Mesenchymal stem cell (in vitro differentiated cells and primary cell): ENCODE results near the gene OST4.

Source experiments
- DNase-seq: peaks from one replicate; pipeline ENCODE4 v3.0.0-alpha.2; 2013
- H2AFZ ChIP-seq: one replicate; pipeline ENCODE4 v1.6.1; 2013; ENCODE audit warnings: low read depth, mild to moderate bottlenecking, control low read depth, inconsistent platforms, low read length, moderate library complexity
- H2AK5ac ChIP-seq: 2 replicates; pipeline ENCODE4 v1.6.1; 2013; ENCODE audit warnings: low read length, moderate library complexity, mild to moderate bottlenecking, inconsistent platforms; ENCODE audit not compliant: severe bottlenecking
- H2BK120ac ChIP-seq: one replicate; pipeline ENCODE4 v1.6.1; 2013; ENCODE audit warnings: low read depth, mild to moderate bottlenecking, inconsistent platforms, low read length, moderate library complexity
- H2BK12ac ChIP-seq, 2 experiments: one replicate each; pipeline ENCODE4 v1.6.1; 2013; ENCODE audit warnings: inconsistent platforms in 2 of 2, low read length in 2 of 2, mild to moderate bottlenecking in 2 of 2, moderate library complexity in 2 of 2, control low read depth in 1 of 2
- H2BK15ac ChIP-seq: one replicate; pipeline ENCODE4 v1.6.1; 2013; ENCODE audit warnings: mild to moderate bottlenecking, low read depth, inconsistent platforms; ENCODE audit not compliant: poor library complexity, severe bottlenecking
- H2BK5ac ChIP-seq: 2 replicates; pipeline ENCODE4 v1.6.1; 2013; ENCODE audit warnings: low read depth, mild to moderate bottlenecking, low read length, control low read depth, inconsistent platforms; ENCODE audit not compliant: poor library complexity, severe bottlenecking
- H3K14ac ChIP-seq, 2 experiments: one replicate each; pipeline ENCODE4 v1.6.1; 2013; ENCODE audit warnings: inconsistent platforms in 2 of 2, low read length in 2 of 2, control low read depth in 1 of 2, mild to moderate bottlenecking in 1 of 2, moderate library complexity in 1 of 2
- H3K18ac ChIP-seq, 2 experiments: one replicate each; pipeline ENCODE4 v1.6.1; 2013; ENCODE audit warnings: inconsistent platforms in 2 of 2, low read length in 2 of 2, control low read depth in 1 of 2, low read depth in 1 of 2, mild to moderate bottlenecking in 1 of 2
- H3K23ac ChIP-seq, 2 experiments: one replicate each; pipeline ENCODE4 v1.6.1; 2013; ENCODE audit warnings: inconsistent platforms in 2 of 2, low read length in 2 of 2, mild to moderate bottlenecking in 2 of 2, moderate library complexity in 2 of 2, control low read depth in 1 of 2
- H3K27ac ChIP-seq: 2 replicates; pipeline ENCODE4 v1.5.1; 2013; ENCODE audit warnings: mild to moderate bottlenecking, moderate library complexity, low read length, control low read depth, inconsistent platforms; ENCODE audit not compliant: poor library complexity, severe bottlenecking
- H3K27me3 ChIP-seq, 2 experiments: 2 replicates each; pipeline versions ENCODE4 v1.6.1 to v1.7.0; 2013; ENCODE audit warnings: low read length in 2 of 2, mild to moderate bottlenecking in 2 of 2, moderate library complexity in 2 of 2, control low read depth in 1 of 2, inconsistent platforms in 1 of 2; ENCODE audit not compliant: control insufficient read depth in 1 of 2, insufficient read depth in 1 of 2
- H3K36me3 ChIP-seq, 2 experiments: 2 replicates each; pipeline versions ENCODE4 v1.6.1 to v1.7.0; 2013; ENCODE audit warnings: low read length in 2 of 2, control low read depth in 1 of 2, inconsistent platforms in 1 of 2, low read depth in 1 of 2, mild to moderate bottlenecking in 1 of 2; ENCODE audit not compliant: insufficient read depth in 2 of 2, control insufficient read depth in 1 of 2
- H3K4ac ChIP-seq, 2 experiments: one replicate each; pipeline ENCODE4 v1.6.1; 2013; ENCODE audit warnings: inconsistent platforms in 2 of 2, low read length in 2 of 2, mild to moderate bottlenecking in 2 of 2, moderate library complexity in 2 of 2, control low read depth in 1 of 2, low read depth in 1 of 2
- H3K4me1 ChIP-seq: 2 replicates; pipeline ENCODE4 v1.6.1; 2013; ENCODE audit warnings: low read depth, low read length, control low read depth; ENCODE audit not compliant: control insufficient read depth, insufficient read depth
- H3K4me2 ChIP-seq: 2 replicates; pipeline ENCODE4 v1.6.1; 2013; ENCODE audit warnings: low read length, mild to moderate bottlenecking, inconsistent platforms; ENCODE audit not compliant: poor library complexity, severe bottlenecking
- H3K4me3 ChIP-seq, 2 experiments: 2 replicates each; pipeline versions ENCODE4 v1.5.1 to v1.7.0; 2013; ENCODE audit warnings: low read length in 2 of 2, mild to moderate bottlenecking in 2 of 2, control low read depth in 1 of 2, low read depth in 1 of 2; ENCODE audit not compliant: insufficient read depth in 1 of 2
- H3K79me1 ChIP-seq: replicated peaks from 2 replicates; pipeline ENCODE4 v1.6.1; 2013; ENCODE audit warnings: mild to moderate bottlenecking, control low read depth, low read length, inconsistent platforms; ENCODE audit not compliant: poor library complexity, severe bottlenecking
- H3K9ac ChIP-seq: 2 replicates; pipeline ENCODE4 v1.7.0; 2013; ENCODE audit warnings: mild to moderate bottlenecking, low read length, moderate library complexity
- H3K9me3 ChIP-seq: 2 replicates; pipeline ENCODE4 v1.7.0; 2013; ENCODE audit warnings: mild to moderate bottlenecking, low read length; ENCODE audit not compliant: control insufficient read depth
- H4K8ac ChIP-seq: one replicate; pipeline ENCODE4 v1.6.1; 2013; ENCODE audit warnings: inconsistent platforms, mild to moderate bottlenecking, low read length, moderate library complexity
- H4K91ac ChIP-seq: one replicate; pipeline ENCODE4 v1.6.1; 2013; ENCODE audit warnings: mild to moderate bottlenecking, low read length, inconsistent platforms
- WGBS: methylation state at CpG from one replicate; pipeline ENCODE4 v1.1.7; 2013; ENCODE audit warnings: mixed read lengths; 5-methylcytosine and 5-hydroxymethylcytosine counted together

The OST4 gene

DNA sequence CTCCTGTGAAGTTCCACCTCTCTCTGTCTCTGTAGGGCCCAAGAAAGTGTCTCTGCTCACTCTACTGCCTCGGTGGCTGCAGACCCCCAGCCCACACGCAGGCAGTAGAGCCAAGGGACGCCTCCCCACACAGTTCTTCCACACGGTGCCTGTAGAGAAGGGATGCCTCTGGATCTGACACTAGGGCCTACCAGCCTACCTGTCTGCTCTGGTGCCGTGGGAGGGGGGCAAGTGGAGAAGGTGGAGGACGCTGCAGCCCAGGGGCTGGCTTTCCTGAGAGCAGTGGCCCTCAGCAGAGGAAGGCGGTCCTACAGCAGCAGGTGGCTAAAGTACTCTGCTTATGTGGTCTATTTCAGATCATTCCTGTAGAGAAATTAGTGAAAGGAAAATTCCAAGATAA, 47.7 kb downstream of the OST4 start:
- 94% methylated on average over 7 of the region's 7 CpGs for WGBS
- no peak overlapping the region for H3K4me2 ChIP-seq
- DNase-seq, result no peak
- H2BK120ac ChIP-seq, result no peak overlapping the region
- no peak overlapping the region for H2BK5ac ChIP-seq
- no peak overlapping the region for H2BK15ac ChIP-seq
- H2BK12ac ChIP-seq, result no peak overlapping the region
- H3K27ac ChIP-seq, result no peak overlapping the region
- H3K9ac ChIP-seq, result no peak overlapping the region
- H3K9me3 ChIP-seq, result no peaks in the 10 kb centered on the region
- no peak overlapping the region for H3K14ac ChIP-seq
- H2AK5ac ChIP-seq, result no peak overlapping the region
- H3K4me1 ChIP-seq, result peaks cover 9% of the 10 kb centered on the region
- H3K27me3 ChIP-seq, result no peaks in the 10 kb centered on the region
- H4K91ac ChIP-seq, result no peak overlapping the region
- H2AFZ ChIP-seq, result no peak overlapping the region
- H3K4me3 ChIP-seq, result no peak overlapping the region
- H3K79me1 ChIP-seq, result peaks cover 25% of the 10 kb centered on the region
- H3K18ac ChIP-seq, result no peak overlapping the region
- no peak overlapping the region for H4K8ac ChIP-seq
- no peak overlapping the region for H3K4ac ChIP-seq
- no peak overlapping the region for H3K23ac ChIP-seq
- H3K36me3 ChIP-seq, result peaks cover 50 to 63% of the 10 kb centered on the region in 2 experiments

DNA sequence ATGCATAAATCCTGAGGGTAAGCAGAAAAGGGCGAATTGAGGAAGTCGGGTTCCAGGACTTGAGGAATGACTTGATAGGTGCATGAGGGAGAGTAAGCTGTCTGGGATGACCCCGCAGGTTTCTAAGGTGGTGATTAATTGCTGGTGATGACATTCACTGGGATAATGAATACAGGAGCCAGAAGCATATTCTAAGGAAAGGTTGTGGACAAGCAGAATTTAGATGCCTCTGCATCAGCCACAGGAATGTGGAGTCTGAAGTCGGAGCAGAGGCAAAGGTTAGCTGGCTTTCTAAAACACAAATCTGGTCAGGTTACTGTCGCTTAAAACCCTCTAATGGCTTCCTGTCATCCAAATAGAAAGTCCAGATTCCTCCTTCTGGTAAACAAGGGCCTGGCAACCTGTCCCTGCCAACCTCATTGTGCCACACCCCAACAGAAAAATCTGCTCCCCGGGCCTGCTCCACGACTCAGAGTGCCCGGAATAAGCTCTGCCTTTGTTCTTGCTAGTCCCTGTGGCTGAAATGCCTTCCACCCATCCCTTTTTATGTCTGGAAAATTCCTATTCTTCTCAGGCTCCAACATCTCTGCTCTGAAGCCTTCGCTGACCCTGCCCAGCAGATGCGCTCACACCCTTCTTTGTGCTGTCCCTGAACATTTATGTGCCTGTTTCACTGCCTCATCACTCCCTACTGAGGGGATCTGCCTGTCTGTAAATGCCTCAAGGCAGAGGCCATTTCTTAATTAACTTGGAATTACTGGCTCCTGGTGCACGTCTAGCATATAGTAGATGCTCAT, 50.0 kb downstream of the OST4 start:
- 65% methylated on average over 11 of the region's 11 CpGs for WGBS
- H4K8ac ChIP-seq, result no peak overlapping the region
- peak overlapping the region; percentile 16 for H2AK5ac ChIP-seq
- no peaks in the 10 kb centered on the region for H3K27me3 ChIP-seq
- H3K23ac ChIP-seq, result no peak overlapping the region
- no peak overlapping the region for H2BK5ac ChIP-seq
- H3K36me3 ChIP-seq, result peaks cover 33 to 44% of the 10 kb centered on the region in 2 experiments
- no peak overlapping the region for H2BK15ac ChIP-seq
- peaks cover 15% of the 10 kb centered on the region for H3K79me1 ChIP-seq
- peak overlapping the region in 1 of 2 experiments; percentile 21 for H3K4ac ChIP-seq
- H3K27ac ChIP-seq, result peak overlapping the region; percentile 58
- H3K18ac ChIP-seq, result peak overlapping the region in 1 of 2 experiments; percentile 48
- no peak overlapping the region for H3K14ac ChIP-seq
- H4K91ac ChIP-seq, result no peak overlapping the region
- no peaks in the 10 kb centered on the region for H3K9me3 ChIP-seq
- no peak overlapping the region for H3K4me2 ChIP-seq
- no peak overlapping the region for H3K4me3 ChIP-seq
- no peak overlapping the region for H2BK120ac ChIP-seq
- H3K4me1 ChIP-seq, result peaks cover 11% of the 10 kb centered on the region
- peak overlapping the region; percentile 60 for H3K9ac ChIP-seq
- H2AFZ ChIP-seq, result no peak overlapping the region
- no peak overlapping the region for H2BK12ac ChIP-seq
- peak; percentile 40 for DNase-seq
